IMR-90 (cell line): ENCODE results near the gene FHDC1. TPM values are rescaled to one million over a fixed set of nuclear protein-coding genes. Genes with fewer than 3 reads are reported as not detected.

ENCODE experiments used
- ATAC-seq: fragments of 200-7000 bp; cut with Tn5 transposase; 2 replicates; pipeline ENCODE4 v1.9.1; 2020; ENCODE audit warnings: low read depth, mild to moderate bottlenecking, moderate library complexity
- BruUV-seq: library from RNA; stranded (reverse); fragments of 400-500 nt; replicated peaks from 2 replicates; lab custom pipeline; 2021; lab: Mats Ljungman, UMichigan
- CTCF ChIA-PET: fragments of 300-600 bp; formaldehyde crosslinking; extraction: SDS; loops from one replicate; lab custom pipeline; 2021; ENCODE audit warnings: antibody characterized with exemption; lab: Yijun Ruan, JAX
- POLR2A ChIA-PET: fragments of 300-600 bp; sonication (Branson Sonifier 250); formaldehyde crosslinking; loops from one replicate; lab custom pipeline; 2022; ENCODE audit warnings: antibody characterized with exemption; ENCODE audit not compliant: unreplicated experiment; lab: Charles Lee
- DNase-seq: peaks from one replicate; pipeline ENCODE4 v3.0.0; 2013
- H2AFZ ChIP-seq: replicated peaks from 2 replicates; pipeline ENCODE3; 2013; ENCODE audit warnings: low read length, mild to moderate bottlenecking; ENCODE audit not compliant: poor library complexity
- H2AK5ac ChIP-seq: 2 replicates; pipeline ENCODE4 v1.6.1; 2013; ENCODE audit warnings: low read depth, low read length, inconsistent platforms
- H2AK9ac ChIP-seq: replicated peaks from 2 replicates; pipeline ENCODE3; 2013; ENCODE audit warnings: mild to moderate bottlenecking, low read depth, low read length, moderate library complexity; ENCODE audit not compliant: poor library complexity
- H2BK120ac ChIP-seq: 2 replicates; pipeline ENCODE4 v1.6.1; 2013; ENCODE audit warnings: low read depth, low read length, inconsistent platforms
- H2BK15ac ChIP-seq: 3 replicates; pipeline ENCODE4 v1.6.1; 2013; ENCODE audit warnings: low read depth, low read length, inconsistent platforms
- H2BK20ac ChIP-seq: 2 replicates; pipeline ENCODE4 v1.6.1; 2013; ENCODE audit warnings: low read depth, mild to moderate bottlenecking, inconsistent platforms, low read length, moderate library complexity
- H2BK5ac ChIP-seq: 2 replicates; pipeline ENCODE4 v1.6.1; 2013; ENCODE audit warnings: mild to moderate bottlenecking, low read depth, low read length, inconsistent platforms; ENCODE audit not compliant: poor library complexity, severe bottlenecking
- H3K14ac ChIP-seq: replicated peaks from 2 replicates; pipeline ENCODE4 v1.6.1; 2013; ENCODE audit warnings: low read depth, low read length, inconsistent platforms
- H3K18ac ChIP-seq: 2 replicates; pipeline ENCODE4 v1.6.1; 2013; ENCODE audit warnings: low read depth, low read length, control low read depth
- H3K23ac ChIP-seq: 2 replicates; pipeline ENCODE4 v1.6.1; 2013; ENCODE audit warnings: low read depth, low read length, inconsistent platforms
- H3K27ac ChIP-seq: 2 replicates; pipeline ENCODE4 v1.5.1; 2013; ENCODE audit warnings: mild to moderate bottlenecking, control low read depth, low read length; ENCODE audit not compliant: insufficient read depth
- H3K27me3 ChIP-seq: 2 replicates; pipeline ENCODE4 v1.6.1; 2013; ENCODE audit warnings: low read length; ENCODE audit not compliant: control insufficient read depth, insufficient read depth
- H3K36me3 ChIP-seq: 2 replicates; pipeline ENCODE4 v1.6.1; 2013; ENCODE audit warnings: low read length, mixed read lengths; ENCODE audit not compliant: control insufficient read depth, insufficient read depth
- H3K4ac ChIP-seq: 2 replicates; pipeline ENCODE4 v1.6.1; 2013; ENCODE audit warnings: low read depth, low read length, inconsistent platforms
- H3K4me1 ChIP-seq: 2 replicates; pipeline ENCODE4 v1.6.1; 2013; ENCODE audit warnings: low read length, mixed read lengths; ENCODE audit not compliant: control insufficient read depth, insufficient read depth
- H3K4me2 ChIP-seq: 2 replicates; pipeline ENCODE4 v1.6.1; 2013; ENCODE audit warnings: low read depth, mild to moderate bottlenecking, control low read depth, low read length, moderate library complexity
- H3K4me3 ChIP-seq: 2 replicates; pipeline ENCODE4 v1.5.1; 2013; ENCODE audit warnings: low read depth, mild to moderate bottlenecking, control low read depth, low read length, moderate library complexity; ENCODE audit not compliant: insufficient read depth
- H3K56ac ChIP-seq: 2 replicates; pipeline ENCODE4 v1.6.1; 2013; ENCODE audit warnings: low read length, inconsistent platforms; ENCODE audit not compliant: insufficient read depth; ENCODE audit errors: extremely low read depth
- H3K79me1 ChIP-seq, 2 experiments: 2 replicates each; pipeline ENCODE4 v1.6.1; 2013; ENCODE audit warnings: low read length in 2 of 2, inconsistent platforms in 1 of 2, low read depth in 1 of 2
- H3K9ac ChIP-seq: 2 replicates; pipeline ENCODE4 v1.6.1; 2013; ENCODE audit warnings: low read depth, low read length, control low read depth
- H3K9me1 ChIP-seq: 2 replicates; pipeline ENCODE4 v1.6.1; 2013; ENCODE audit warnings: low read length, inconsistent platforms; ENCODE audit not compliant: insufficient read depth
- H3K9me3 ChIP-seq: 2 replicates; pipeline ENCODE4 v1.6.1; 2013; ENCODE audit warnings: low read length; ENCODE audit not compliant: control insufficient read depth, insufficient read depth
- H4K20me1 ChIP-seq: 2 replicates; pipeline ENCODE4 v1.6.1; 2013; ENCODE audit warnings: low read length, inconsistent platforms; ENCODE audit not compliant: insufficient read depth
- H4K5ac ChIP-seq: 2 replicates; pipeline ENCODE4 v1.6.1; 2013; ENCODE audit warnings: mild to moderate bottlenecking, low read depth, low read length, control low read depth
- H4K8ac ChIP-seq, 2 experiments: 2 replicates each; pipeline ENCODE4 v1.6.1; 2013; ENCODE audit warnings: low read depth in 2 of 2, low read length in 2 of 2, control low read depth in 1 of 2, inconsistent platforms in 1 of 2
- H4K91ac ChIP-seq: 2 replicates; pipeline ENCODE4 v1.6.1; 2013; ENCODE audit warnings: low read depth, low read length, inconsistent platforms; ENCODE audit not compliant: insufficient read depth
- CEBPB ChIP-seq: IDR thresholded peaks from 2 replicates; pipeline ENCODE4 v1.6.1; 2012; ENCODE audit warnings: low read depth, low read length, improper control_type of control experiment
- CHD1 ChIP-seq: IDR thresholded peaks from 2 replicates; pipeline ENCODE4 v1.6.1; 2012; ENCODE audit warnings: low read depth, low read length, improper control_type of control experiment
- FOS ChIP-seq: fragments of 150-350 bp; IDR thresholded peaks from 2 replicates; pipeline ENCODE4 v1.6.1; 2016; ENCODE audit warnings: low read depth, low read length
- MAFK ChIP-seq: IDR thresholded peaks from 2 replicates; pipeline ENCODE4 v1.6.1; 2012; ENCODE audit warnings: low read depth, low read length, improper control_type of control experiment
- MXI1 ChIP-seq: IDR thresholded peaks from 2 replicates; pipeline ENCODE4 v1.6.1; 2012; ENCODE audit warnings: low read depth, mild to moderate bottlenecking, low read length, moderate library complexity, borderline replicate concordance
- POLR2A ChIP-seq: IDR thresholded peaks from 2 replicates; pipeline ENCODE4 v1.6.1; 2012; ENCODE audit warnings: mild to moderate bottlenecking, low read depth, low read length
- RCOR1 ChIP-seq: IDR thresholded peaks from 2 replicates; pipeline ENCODE4 v1.6.1; 2012; ENCODE audit warnings: mild to moderate bottlenecking, low read length, improper control_type of control experiment; ENCODE audit not compliant: insufficient replicate concordance
- RFX5 ChIP-seq: IDR thresholded peaks from 2 replicates; pipeline ENCODE4 v1.8.0; 2012; ENCODE audit warnings: low read depth, mild to moderate bottlenecking, low read length, moderate library complexity
- USF2 ChIP-seq: fragments of 150-350 bp; IDR thresholded peaks from 2 replicates; pipeline ENCODE4 v1.6.1; 2017; ENCODE audit warnings: mild to moderate bottlenecking, antibody characterized with exemption, low read length, low read depth
- WGBS, 2 experiments: methylation state at CpG; one replicate each; pipeline versions ENCODE4 v1.1.5 to v1.1.7; 2013; ENCODE audit warnings: missing lambda C conversion rate in 2 of 2; ENCODE audit not compliant: insufficient read length in 1 of 2; ENCODE audit errors: extremely low coverage in 2 of 2; 5-methylcytosine and 5-hydroxymethylcytosine counted together
- dilution Hi-C: fragments of 300-500 bp; cut with HindIII; formaldehyde crosslinking; loops from one replicate; pipeline ENCODE4 v1.14.3; 2018; ENCODE audit warnings: low sequenced_read_pairs; ENCODE audit not compliant: unreplicated experiment
- in situ Hi-C: fragments of 300-500 bp; cut with MboI; formaldehyde crosslinking; loops from 3 replicates; pipeline ENCODE4 v1.14.3; 2019; ENCODE audit warnings: low sequenced_read_pairs, inconsistent platforms, mixed read lengths
- intact Hi-C: fragments of 100-400 bp; cut with micrococcal nuclease; formaldehyde crosslinking; loops from 2 replicates; pipeline ENCODE4 v1.10.0; 2022
- polyA plus RNA-seq, 3 experiments: library from polyadenylated mRNA; depleted of rRNA; stranded (reverse); fragments of >200 nt; gene quantifications; 2 replicates each; pipeline ENCODE4 v1.2.3, GENCODE V29; 2012; ENCODE audit warnings: low replicate concordance in 1 of 3
- total RNA-seq: library from RNA; depleted of rRNA; stranded (reverse); fragments of >200 nt; gene quantifications from 2 replicates; pipeline ENCODE4 v1.2.3, GENCODE V29; 2012
- TF ChIP-seq, protein P1 (sequence below): conservative IDR thresholded peaks from 2 replicates; pipeline ENCODE4 v1.5.1; 2012; ENCODE audit warnings: mild to moderate bottlenecking, low read depth, low read length, improper control_type of control experiment

FHDC1 gene
- total and polyA plus RNA-seq, 2 of the 4 experiments (the other 2 are of a cell fraction): under 0.01 to 0.09 TPM

GRCh38 chr4:153000076-153000420, 63.9 kb downstream of the FHDC1 start:
- Histone ChIP-seq H2BK20ac (no peak overlapping the region), H2BK5ac (no peak overlapping the region), H3K23ac (no peak overlapping the region), H3K4me3 (no peak overlapping the region), H2AK5ac (no peak overlapping the region), H3K79me1 (no peaks in the 10 kb centered on the region), H4K8ac (no peak overlapping the region), H3K4me1 (no peaks in the 10 kb centered on the region), H4K20me1 (no peaks in the 10 kb centered on the region), H2AFZ (no peak overlapping the region), H2BK120ac (no peak overlapping the region), H3K14ac (no peak overlapping the region), H4K91ac (no peak overlapping the region), H3K4ac (no peak overlapping the region), H3K56ac (no peak overlapping the region), H3K18ac (no peak overlapping the region), H3K9me1 (no peaks in the 10 kb centered on the region; the same call in 1 of the 2 replicates), H3K27ac (no peak overlapping the region), H3K9ac (no peak overlapping the region), H4K5ac (no peak overlapping the region), H2BK15ac (no peak overlapping the region), H3K27me3 (peaks cover 53% of the 10 kb centered on the region), H2AK9ac (no peak overlapping the region), H3K36me3 (no peaks in the 10 kb centered on the region), H3K4me2 (no peak overlapping the region), H3K9me3 (no peaks in the 10 kb centered on the region)
- no CpG with 5 or more reads among the region's 1 CpG for WGBS, 2 experiments
- ChIA-PET CTCF (no interaction called here), POLR2A (no interaction called here)
- no TSS peak for BruUV-seq
- in situ Hi-C loops: no loop called here
- ATAC-seq: no peak
- TF ChIP-seq CEBPB (no peak), RFX5 (no peak), POLR2A (no peak), FOS (no peak), USF2 (no peak), CHD1 (no peak), RCOR1 (no peak), MAFK (no peak), MXI1 (no peak)
- TF ChIP-seq, protein P1, sequence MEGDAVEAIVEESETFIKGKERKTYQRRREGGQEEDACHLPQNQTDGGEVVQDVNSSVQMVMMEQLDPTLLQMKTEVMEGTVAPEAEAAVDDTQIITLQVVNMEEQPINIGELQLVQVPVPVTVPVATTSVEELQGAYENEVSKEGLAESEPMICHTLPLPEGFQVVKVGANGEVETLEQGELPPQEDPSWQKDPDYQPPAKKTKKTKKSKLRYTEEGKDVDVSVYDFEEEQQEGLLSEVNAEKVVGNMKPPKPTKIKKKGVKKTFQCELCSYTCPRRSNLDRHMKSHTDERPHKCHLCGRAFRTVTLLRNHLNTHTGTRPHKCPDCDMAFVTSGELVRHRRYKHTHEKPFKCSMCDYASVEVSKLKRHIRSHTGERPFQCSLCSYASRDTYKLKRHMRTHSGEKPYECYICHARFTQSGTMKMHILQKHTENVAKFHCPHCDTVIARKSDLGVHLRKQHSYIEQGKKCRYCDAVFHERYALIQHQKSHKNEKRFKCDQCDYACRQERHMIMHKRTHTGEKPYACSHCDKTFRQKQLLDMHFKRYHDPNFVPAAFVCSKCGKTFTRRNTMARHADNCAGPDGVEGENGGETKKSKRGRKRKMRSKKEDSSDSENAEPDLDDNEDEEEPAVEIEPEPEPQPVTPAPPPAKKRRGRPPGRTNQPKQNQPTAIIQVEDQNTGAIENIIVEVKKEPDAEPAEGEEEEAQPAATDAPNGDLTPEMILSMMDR: no peak
- intact Hi-C loops: no loop called here
- dilution Hi-C loops: no loop called here
- no peak for DNase-seq
